LNCaP clone FGC (cell line): ENCODE results near the gene TIMM50.
"Not testable (repeated sequence)": the region's sequence is repeated elsewhere in the genome, so short reads cannot be mapped to it uniquely, and the experiment has no call there.

Experiments
- DNase-seq: peaks from one replicate; pipeline ENCODE4 v3.0.0-alpha.2; 2011; ENCODE audit warnings: low read depth
- H3K4me3 ChIP-seq: 2 replicates; pipeline ENCODE4 v1.5.1; 2011; ENCODE audit warnings: mild to moderate bottlenecking, low read depth, low read length, control low read depth
- CTCF ChIP-seq: IDR thresholded peaks from 2 replicates; pipeline ENCODE4 v1.5.1; 2012; ENCODE audit warnings: mild to moderate bottlenecking; ENCODE audit not compliant: control insufficient read depth, insufficient read depth; ENCODE audit errors: extremely low read depth

Gene TIMM50

GRCh38 chr19:39471756-39472536, 8.7 kb upstream of the TIMM50 start:
- no peak overlapping the region for H3K4me3 ChIP-seq
- no peak for TF ChIP-seq CTCF
- no peak for DNase-seq

GRCh38 chr19:39472746-39473442, 7.7 kb upstream of the TIMM50 start:
- no peak overlapping the region for H3K4me3 ChIP-seq
- TF ChIP-seq CTCF: no peak
- DNase-seq: no peak

GRCh38 chr19:39473443-39473960, 7.1 kb upstream of the TIMM50 start:
- H3K4me3 ChIP-seq: no peak overlapping the region
- no peak for DNase-seq
- TF ChIP-seq CTCF: no peak

GRCh38 chr19:39474139-39474620, 6.5 kb upstream of the TIMM50 start:
- H3K4me3 ChIP-seq: no peak overlapping the region
- peak; percentile 76 for TF ChIP-seq CTCF
- DNase-seq: no peak

- no peak for DNase-seq
- H3K4me3 ChIP-seq: no peak overlapping the region
- no peak for TF ChIP-seq CTCF
These were observed 4.9 kb upstream of the TIMM50 start for GRCh38 chr19:39475748-39476147.

- H3K4me3 ChIP-seq, DNase-seq: not testable (repeated sequence)
These were observed 1.3 kb upstream of the TIMM50 start for GRCh38 chr19:39479319-39479801.

- no peak for TF ChIP-seq CTCF
- DNase-seq: no peak
- H3K4me3 ChIP-seq: peak overlapping the region; percentile 97
These were observed 722 bp upstream of the TIMM50 start for GRCh38 chr19:39479916-39480315.
